ENCODE measurements around the gene PCDHGB1. TPM values are rescaled to one million over a fixed set of nuclear protein-coding genes. Genes with fewer than 3 reads are reported as not detected.

The PCDHGB1 gene
- total RNA-seq, 1 experiment from 2014 or later, result 5.6 TPM

GRCh38 chr5:141389153-141390042, 39.5 kb downstream of the PCDHGB1 start:
- H3K4me3 Mint-ChIP-seq, result peak overlapping the region; percentile 2; the same call in 1 of the 2 replicates
- H3K27ac Mint-ChIP-seq, result no peak overlapping the region
- DNase-seq (ENCODE audit: low spot score) (no peak), ATAC-seq (no peak)
- 0 out of 2 replicates have a peak, but pooled peaks cover 3% of the 10 kb centered on the region for H3K4me1 Mint-ChIP-seq
- TF ChIP-seq ZBTB43 (CRISPR knock-in tag; IDR thresholded peaks at IDR 0.05) (peak; percentile 30; the same call in 1 of the 2 replicates), ZNF263 (CRISPR knock-in tag; IDR thresholded peaks at IDR 0.05; ENCODE audit: low read depth) (no peak), GABPB1 (CRISPR knock-in tag; IDR thresholded peaks at IDR 0.05) (no peak), NR3C1 (CRISPR knock-in tag; conservative IDR thresholded peaks at IDR 0.05; ENCODE audit: low read depth) (no peak), ATF3 (CRISPR knock-in tag; conservative IDR thresholded peaks at IDR 0.05) (0 out of 2 replicates have a peak, but pooled peaks have one; percentile 59), ZBTB21 (CRISPR knock-in tag; IDR thresholded peaks at IDR 0.05; ENCODE audit: borderline replicate concordance) (no peak), CTCF (IDR thresholded peaks at IDR 0.05) (no peak), IRF2 (CRISPR knock-in tag; IDR thresholded peaks at IDR 0.05; ENCODE audit: borderline replicate concordance, low read depth) (0 out of 2 replicates have a peak, but pooled peaks have one; percentile 60)
- peaks cover 27% of the 10 kb centered on the region for H3K27me3 Mint-ChIP-seq (ENCODE audit: low read depth)
- peaks cover 68% of the 10 kb centered on the region for H3K9me3 Mint-ChIP-seq
- peaks cover 64% of the 10 kb centered on the region for H3K36me3 Mint-ChIP-seq
- CTCF ChIA-PET, result interaction anchor here (1.1 to 3.5 kb wide), 7 partner anchors 15 to 178 kb away, joined by 3 to 24 read pairs (median 6); partner anchors contain the start of genes PCDHB14, PCDHGA6, PCDHGB3 and PCDHGB6
- POLR2A ChIA-PET, result no interaction called here

- Mint-ChIP-seq H3K27me3 (ENCODE audit: low read depth) (peaks cover 23% of the 10 kb centered on the region), H3K9me3 (peaks cover 68% of the 10 kb centered on the region), H3K4me1 (0 out of 2 replicates have a peak, but pooled peaks cover 3% of the 10 kb centered on the region), H3K4me3 (no peak within 1 kb of the TSS), H3K36me3 (peaks cover 78% of the 10 kb centered on the region), H3K27ac (no peak within 1 kb of the TSS)
- ATAC-seq, result no peak
- TF ChIP-seq ZNF219 (CRISPR knock-in tag; IDR thresholded peaks at IDR 0.05; ENCODE audit: borderline replicate concordance), result no peak
- no peak for TF ChIP-seq TEAD4 (CRISPR knock-in tag; IDR thresholded peaks at IDR 0.05)
- no peak for TF ChIP-seq E2F5 (CRISPR knock-in tag; IDR thresholded peaks at IDR 0.05)
- TF ChIP-seq SMAD4 (CRISPR knock-in tag; IDR thresholded peaks at IDR 0.05), result no peak
- TF ChIP-seq FOXK1 (CRISPR knock-in tag; IDR thresholded peaks at IDR 0.05), result no peak
- TF ChIP-seq NFYB (CRISPR knock-in tag; conservative IDR thresholded peaks at IDR 0.05; ENCODE audit: low read depth), result no peak
- TF ChIP-seq ZBTB43 (CRISPR knock-in tag; IDR thresholded peaks at IDR 0.05), result no peak
- TF ChIP-seq HMGXB4 (CRISPR knock-in tag; IDR thresholded peaks at IDR 0.05), result no peak
- no peak for TF ChIP-seq ZNF232 (CRISPR knock-in tag; IDR thresholded peaks at IDR 0.05)
- no peak for TF ChIP-seq SMAD3 (CRISPR knock-in tag; IDR thresholded peaks at IDR 0.05; ENCODE audit: borderline replicate concordance)
- TF ChIP-seq JUN (CRISPR knock-in tag; IDR thresholded peaks at IDR 0.05), result no peak
- no peak for TF ChIP-seq FOXP4 (CRISPR knock-in tag; IDR thresholded peaks at IDR 0.05)
- CTCF ChIA-PET, result interaction anchor here (1.2 to 3.5 kb wide), 4 partner anchors 10 to 237 kb away, joined by 3 to 17 read pairs (median 4); partner anchors contain the start of genes PCDHGA10, PCDHGA9 and PCDHGB6
- POLR2A ChIA-PET, result no interaction called here
- no peak for DNase-seq (ENCODE audit: low spot score)
Measured at GRCh38 chr5:141392429-141393198, 42.7 kb downstream of the PCDHGB1 start, which contains the start of gene PCDHGA8. TSS of gene PCDHGA8 (plus strand) at chr5:141392633. CDS start at chr5:141392814, 181 bp downstream.

All from WTC11 (cell line).